Memory B cell (primary cell): ENCODE measurements around the gene GTF2I.
"Not testable (repeated sequence)": the region's sequence is repeated elsewhere in the genome, so short reads cannot be mapped to it uniquely, and the experiment has no call there.

Experiments
- ATAC-seq: fragments of 150-1000 bp; cut with Tn5 transposase; 2 replicates; pipeline ENCODE4 v1.10.0; 2021; ENCODE audit warnings: low read depth, mild to moderate bottlenecking, moderate library complexity
- DNase-seq, 2 donors: peaks; one replicate each; pipeline ENCODE4 v3.0.0; 2022; ENCODE audit warnings: low spot score in 2 of 2
- H3K27ac Mint-ChIP-seq: one replicate; pipeline ENCODE4 v1.8.0; 2022; ENCODE audit warnings: mild to moderate bottlenecking, moderate library complexity, mixed read lengths
- H3K27me3 Mint-ChIP-seq: one replicate; pipeline ENCODE4 v1.8.0; 2022; ENCODE audit warnings: mixed read lengths
- H3K36me3 Mint-ChIP-seq: one replicate; pipeline ENCODE4 v1.8.0; 2022; ENCODE audit warnings: mild to moderate bottlenecking, mixed read lengths
- H3K4me1 Mint-ChIP-seq: one replicate; pipeline ENCODE4 v1.8.0; 2022; ENCODE audit warnings: mixed read lengths
- H3K4me3 Mint-ChIP-seq: one replicate; pipeline ENCODE4 v1.8.0; 2022; ENCODE audit warnings: mild to moderate bottlenecking, moderate library complexity, mixed read lengths
- H3K9me3 Mint-ChIP-seq: one replicate; pipeline ENCODE4 v1.8.0; 2022; ENCODE audit warnings: mixed read lengths

The GTF2I gene

GRCh38 chr7:74765205-74765918, 107.8 kb downstream of the GTF2I start:
- not testable (repeated sequence) for H3K4me3 Mint-ChIP-seq, H3K27ac Mint-ChIP-seq, H3K36me3 Mint-ChIP-seq, H3K9me3 Mint-ChIP-seq, H3K27me3 Mint-ChIP-seq, DNase-seq, H3K4me1 Mint-ChIP-seq
- ATAC-seq: peak; percentile 63

DNA sequence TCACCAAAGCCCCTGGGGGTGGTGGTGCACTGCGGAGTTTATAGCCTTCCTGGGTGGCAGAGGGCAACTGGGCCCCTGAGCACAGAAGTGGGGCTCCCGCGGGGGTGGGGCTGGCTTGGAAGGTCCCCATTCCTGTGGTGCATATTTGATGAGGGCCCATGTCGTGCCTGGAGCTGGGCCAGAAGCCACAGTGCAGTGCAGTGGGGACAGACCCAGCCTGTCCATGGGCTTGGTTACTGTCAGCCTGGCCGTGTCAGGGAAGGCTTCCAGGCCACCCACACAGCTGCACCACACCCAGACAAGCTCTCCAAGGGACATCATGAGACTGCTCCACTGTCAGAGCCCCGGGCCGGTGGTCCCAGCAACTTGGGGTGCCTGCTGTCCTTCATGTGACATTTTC, 109.0 kb downstream of the GTF2I start:
- not testable (repeated sequence) for H3K9me3 Mint-ChIP-seq, H3K27ac Mint-ChIP-seq, H3K27me3 Mint-ChIP-seq, H3K4me1 Mint-ChIP-seq, DNase-seq, H3K4me3 Mint-ChIP-seq, ATAC-seq, H3K36me3 Mint-ChIP-seq

GRCh38 chr7:74766991-74767390, 109.5 kb downstream of the GTF2I start:
- not testable (repeated sequence) for DNase-seq, H3K27me3 Mint-ChIP-seq, H3K4me1 Mint-ChIP-seq, H3K36me3 Mint-ChIP-seq, H3K9me3 Mint-ChIP-seq, H3K27ac Mint-ChIP-seq, ATAC-seq, H3K4me3 Mint-ChIP-seq

- not testable (repeated sequence) for H3K36me3 Mint-ChIP-seq, H3K9me3 Mint-ChIP-seq, H3K4me1 Mint-ChIP-seq, H3K27ac Mint-ChIP-seq, H3K27me3 Mint-ChIP-seq, H3K4me3 Mint-ChIP-seq, DNase-seq, ATAC-seq
Observed at GRCh38 chr7:74770062-74770461, 112.5 kb downstream of the GTF2I start.

GRCh38 chr7:74772093-74772492, 114.6 kb downstream of the GTF2I start:
- H3K27ac Mint-ChIP-seq, H3K27me3 Mint-ChIP-seq, H3K4me3 Mint-ChIP-seq, H3K9me3 Mint-ChIP-seq, DNase-seq, H3K36me3 Mint-ChIP-seq, H3K4me1 Mint-ChIP-seq, ATAC-seq: not testable (repeated sequence)

GRCh38 chr7:74773760-74774750, 116.5 kb downstream of the GTF2I start, which contains the start of gene NCF1:
TSS of gene NCF1 (plus strand) at chr7:74774011. CDS start at chr7:74774032, 21 bp downstream.
- H3K9me3 Mint-ChIP-seq, DNase-seq, H3K27ac Mint-ChIP-seq, H3K4me1 Mint-ChIP-seq, H3K4me3 Mint-ChIP-seq, H3K27me3 Mint-ChIP-seq, H3K36me3 Mint-ChIP-seq: not testable (repeated sequence)
- peak; percentile 97 for ATAC-seq

DNA sequence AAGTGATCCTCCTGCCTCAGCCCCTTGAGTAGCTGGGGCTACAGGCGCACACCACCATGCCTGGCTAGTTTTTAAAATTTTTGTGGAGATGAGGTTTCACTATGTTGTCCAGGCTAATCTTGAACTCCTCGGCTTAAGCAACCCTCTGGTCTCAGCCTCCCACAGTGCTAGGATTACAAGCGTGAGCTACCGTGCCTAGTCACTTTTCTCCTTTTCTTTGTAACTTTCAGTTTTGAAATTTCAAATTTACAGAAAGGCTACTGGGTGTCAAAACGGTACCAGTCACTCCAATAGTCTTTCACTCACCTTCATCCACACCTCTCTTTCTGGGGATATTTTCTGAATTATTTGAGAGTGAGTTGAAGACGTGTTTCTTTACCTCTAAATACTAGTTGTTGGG, 117.6 kb downstream of the GTF2I start:
- not testable (repeated sequence) for H3K9me3 Mint-ChIP-seq, H3K36me3 Mint-ChIP-seq, H3K4me3 Mint-ChIP-seq, ATAC-seq, H3K27me3 Mint-ChIP-seq, H3K4me1 Mint-ChIP-seq, H3K27ac Mint-ChIP-seq, DNase-seq

DNA sequence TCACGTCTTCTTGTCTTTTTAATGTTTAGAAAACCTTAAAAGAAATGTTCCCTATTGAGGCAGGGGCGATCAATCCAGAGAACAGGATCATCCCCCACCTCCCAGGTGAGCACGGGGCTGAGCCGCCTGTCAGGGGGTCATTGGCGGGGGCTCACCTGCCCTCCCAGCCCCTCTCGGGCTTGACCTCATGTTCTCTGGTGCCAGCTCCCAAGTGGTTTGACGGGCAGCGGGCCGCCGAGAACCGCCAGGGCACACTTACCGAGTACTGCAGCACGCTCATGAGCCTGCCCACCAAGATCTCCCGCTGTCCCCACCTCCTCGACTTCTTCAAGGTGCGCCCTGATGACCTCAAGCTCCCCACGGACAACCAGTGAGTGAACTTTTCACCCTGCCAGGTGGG, 121.5 kb downstream of the GTF2I start:
- not testable (repeated sequence) for H3K9me3 Mint-ChIP-seq, H3K36me3 Mint-ChIP-seq, H3K27ac Mint-ChIP-seq, H3K27me3 Mint-ChIP-seq, H3K4me3 Mint-ChIP-seq, DNase-seq, ATAC-seq, H3K4me1 Mint-ChIP-seq

DNA sequence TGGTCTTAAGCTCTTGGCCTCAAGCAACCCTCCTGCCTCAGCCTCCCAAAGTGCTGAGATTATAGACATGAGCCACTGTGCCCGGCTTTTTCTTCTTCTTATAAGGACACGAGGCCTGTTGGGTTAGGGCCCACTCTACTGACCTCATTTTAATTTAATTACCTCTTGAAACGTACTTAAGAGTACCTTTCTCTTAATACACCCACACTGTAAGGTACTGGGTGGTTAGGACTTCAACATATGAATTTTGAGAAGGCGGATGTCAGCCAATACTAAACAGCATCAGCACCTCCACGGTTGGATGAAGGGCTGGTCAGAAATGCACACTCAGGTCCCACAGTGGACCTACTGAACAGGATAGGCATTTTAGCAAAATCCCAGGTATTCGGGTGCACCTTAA, 124.2 kb downstream of the GTF2I start:
- not testable (repeated sequence) for H3K27ac Mint-ChIP-seq, H3K4me1 Mint-ChIP-seq, H3K36me3 Mint-ChIP-seq, DNase-seq, ATAC-seq, H3K4me3 Mint-ChIP-seq, H3K27me3 Mint-ChIP-seq, H3K9me3 Mint-ChIP-seq

DNA sequence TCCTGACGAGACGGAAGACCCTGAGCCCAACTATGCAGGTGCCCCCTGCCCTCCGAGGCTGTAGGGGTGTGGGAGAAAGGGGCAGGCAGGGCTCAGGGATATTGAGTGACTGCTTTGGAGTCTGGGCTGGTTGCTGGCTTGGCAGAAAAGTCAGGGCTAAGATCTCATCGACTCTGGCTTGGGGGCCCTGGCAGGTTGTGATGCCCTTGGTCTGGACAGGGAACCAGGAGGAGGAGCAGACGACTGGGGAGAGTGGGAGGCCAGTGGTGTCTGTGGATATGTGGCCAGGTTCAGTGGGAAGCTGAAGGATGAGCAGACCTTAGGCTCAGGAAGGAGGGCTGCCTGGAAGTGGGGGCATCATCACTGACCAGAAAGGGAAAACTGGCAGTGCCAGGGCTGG, 126.1 kb downstream of the GTF2I start:
- H3K4me3 Mint-ChIP-seq, ATAC-seq, H3K4me1 Mint-ChIP-seq, H3K9me3 Mint-ChIP-seq, DNase-seq, H3K27me3 Mint-ChIP-seq, H3K27ac Mint-ChIP-seq, H3K36me3 Mint-ChIP-seq: not testable (repeated sequence)

DNA sequence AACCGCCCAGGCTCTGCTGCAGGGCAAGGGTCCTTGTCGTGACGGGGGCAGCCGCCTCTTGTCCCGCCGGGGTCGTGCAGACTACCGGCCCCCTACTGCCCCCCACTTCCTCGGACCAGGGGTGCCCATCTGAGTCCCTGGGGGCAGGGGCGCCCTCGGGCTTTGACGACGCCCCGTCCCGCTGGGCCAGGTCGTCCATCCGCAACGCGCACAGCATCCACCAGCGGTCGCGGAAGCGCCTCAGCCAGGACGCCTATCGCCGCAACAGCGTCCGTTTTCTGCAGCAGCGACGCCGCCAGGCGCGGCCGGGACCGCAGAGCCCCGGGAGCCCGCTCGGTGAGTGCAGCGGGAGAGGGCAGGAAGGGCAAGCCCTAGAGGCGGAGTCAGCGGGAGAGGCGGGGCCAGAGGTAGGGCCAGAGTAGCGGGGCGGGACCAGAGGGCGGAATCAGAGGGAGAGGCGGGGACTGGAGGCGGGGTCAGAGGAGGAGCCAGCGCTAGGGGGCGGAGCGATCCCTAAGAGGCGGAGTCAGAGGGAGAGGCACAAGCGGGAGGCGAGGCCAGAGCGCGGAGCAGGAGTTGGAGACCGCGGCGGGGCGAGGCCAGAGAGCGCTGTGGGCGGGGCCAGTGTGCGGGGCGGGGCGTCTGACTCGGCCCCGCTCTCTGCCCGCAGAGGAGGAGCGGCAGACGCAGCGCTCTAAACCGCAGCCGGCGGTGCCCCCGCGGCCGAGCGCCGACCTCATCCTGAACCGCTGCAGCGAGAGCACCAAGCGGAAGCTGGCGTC, 131.0 kb downstream of the GTF2I start:
- ATAC-seq: peak; percentile 84

DNA sequence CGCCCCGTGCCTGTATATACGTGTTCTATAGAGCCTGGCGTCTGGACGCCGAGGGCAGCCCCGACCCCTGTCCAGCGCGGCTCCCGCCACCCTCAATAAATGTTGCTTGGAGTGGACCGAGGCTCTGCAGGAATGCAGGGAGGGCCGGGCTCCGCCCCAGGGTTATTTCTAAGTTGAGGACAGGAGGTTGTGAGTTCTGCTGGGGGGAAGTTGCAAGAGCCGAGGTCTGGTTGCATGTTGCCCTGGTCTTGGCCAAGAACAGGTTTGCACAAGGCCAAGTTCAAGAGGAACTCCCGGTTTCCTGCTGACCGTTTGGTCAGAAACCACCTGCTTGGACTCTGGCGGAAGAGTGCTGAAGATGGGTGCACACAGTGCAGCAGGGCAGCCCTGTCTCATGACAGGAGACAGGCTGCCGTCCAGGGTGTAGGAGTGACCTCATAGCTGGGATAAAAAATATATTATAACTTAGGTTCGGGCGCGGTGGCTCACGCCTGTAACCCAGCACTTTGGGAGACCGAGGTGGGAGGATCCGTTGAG, 131.8 kb downstream of the GTF2I start:
- H3K4me3 Mint-ChIP-seq, H3K4me1 Mint-ChIP-seq, DNase-seq, H3K27me3 Mint-ChIP-seq, H3K9me3 Mint-ChIP-seq, H3K36me3 Mint-ChIP-seq, H3K27ac Mint-ChIP-seq: not testable (repeated sequence)
- ATAC-seq: peak; percentile 3

More for the DNA sequence above, 131.0 kb downstream of the GTF2I start:
- H3K27me3 Mint-ChIP-seq, H3K27ac Mint-ChIP-seq, H3K9me3 Mint-ChIP-seq, H3K36me3 Mint-ChIP-seq, H3K4me1 Mint-ChIP-seq: not testable (repeated sequence)
- peak overlapping the region; percentile 59 for H3K4me3 Mint-ChIP-seq
- peak; percentile 98 to 100 for DNase-seq

- H3K4me3 Mint-ChIP-seq, H3K9me3 Mint-ChIP-seq, H3K4me1 Mint-ChIP-seq, H3K36me3 Mint-ChIP-seq, DNase-seq, ATAC-seq, H3K27me3 Mint-ChIP-seq, H3K27ac Mint-ChIP-seq: not testable (repeated sequence)
Observed at GRCh38 chr7:74797848-74798622, 140.5 kb downstream of the GTF2I start.
